ENCODE data around the gene MTHFR. TPM values are rescaled to one million over a fixed set of nuclear protein-coding genes. Genes with fewer than 3 reads are reported as not detected.

Gene MTHFR
- polyA plus RNA-seq, 4 donors = 11.2 to 20.1 (median 15.4) TPM

DNA sequence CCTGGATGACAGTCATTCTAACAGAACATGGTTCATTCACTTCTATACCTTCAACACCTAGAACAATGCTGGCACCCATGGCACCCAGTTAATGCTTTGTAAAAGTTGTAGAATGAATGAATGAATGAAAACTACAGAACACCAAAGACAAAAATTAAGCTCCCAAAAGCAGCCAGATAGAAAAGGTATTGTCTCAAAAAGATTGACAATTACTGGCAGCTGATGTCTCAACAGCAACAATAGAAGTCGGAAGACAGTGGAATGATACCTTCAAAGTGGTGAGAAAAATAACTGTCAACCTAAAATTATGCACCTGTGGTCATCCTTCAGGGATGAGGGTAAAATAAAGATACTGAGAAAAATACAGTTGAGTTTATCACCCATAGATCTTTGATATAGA is 48.7 kb downstream of the MTHFR start:
- Histone ChIP-seq H3K9me3 (ENCODE audit: control insufficient read depth in 2 of 2, insufficient read depth in 1 of 2, low read depth in 1 of 2, low read length in 1 of 2) (no peaks in the 10 kb centered on the region), H3K27me3 (ENCODE audit: control insufficient read depth in 3 of 3, insufficient read depth in 3 of 3, low read length in 3 of 3) (peaks cover 0 to 13% (median 2%) of the 10 kb centered on the region in 3 donors), H3K4me3 (ENCODE audit: low read depth in 1 of 3, low read length in 3 of 3) (no peak overlapping the region), H3K27ac (ENCODE audit: low read depth in 1 of 3, low read length in 2 of 3) (no peak overlapping the region), H3K36me3 (ENCODE audit: control insufficient read depth in 3 of 3, insufficient read depth in 2 of 3, low read depth in 1 of 3, low read length in 3 of 3) (no peaks in the 10 kb centered on the region), H3K4me1 (ENCODE audit: control insufficient read depth in 3 of 3, insufficient read depth in 2 of 3, low read depth in 1 of 3, low read length in 2 of 3) (no peaks in the 10 kb centered on the region)
- FAIRE-seq (no peak), DNase-seq (no peak)
- 86 to 100% (median 98%) methylated on average over 1 of the region's 1 CpG for WGBS, 3 donors

DNA sequence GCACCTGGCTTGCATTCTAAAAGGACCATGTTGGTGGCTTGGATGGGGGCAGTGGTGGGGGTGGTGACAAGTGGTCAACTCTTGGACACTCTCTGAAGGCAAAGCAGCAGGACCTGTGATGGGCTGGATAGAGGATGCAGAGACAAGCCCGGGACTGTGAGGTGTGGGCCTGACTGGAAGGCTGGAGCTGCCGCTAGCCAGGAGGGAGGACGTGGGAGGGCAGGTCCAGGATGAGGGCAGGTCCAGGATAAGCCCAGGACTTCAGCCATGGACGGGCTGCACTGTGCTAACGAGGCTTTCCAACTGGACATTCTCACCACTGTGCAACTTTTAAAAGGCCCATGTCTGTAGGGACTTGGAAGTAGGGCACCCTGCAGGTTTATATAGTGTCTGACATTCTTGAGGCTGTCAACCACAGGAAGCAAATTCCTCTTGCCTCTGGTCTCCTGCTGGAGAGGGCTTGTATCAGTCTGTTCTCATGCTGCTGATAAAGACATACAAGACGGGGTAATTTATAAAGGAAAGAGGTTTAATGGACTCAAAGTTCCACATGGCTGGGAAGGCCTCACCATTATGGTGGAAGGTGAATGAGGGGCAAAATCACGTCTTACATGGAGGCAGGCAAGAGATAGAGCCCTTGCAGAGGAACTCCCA is 52.1 kb downstream of the MTHFR start:
- Histone ChIP-seq H3K27ac (ENCODE audit: low read depth in 1 of 3, low read length in 2 of 3) (no peak overlapping the region), H3K27me3 (ENCODE audit: control insufficient read depth in 3 of 3, insufficient read depth in 3 of 3, low read length in 3 of 3) (peaks cover 0 to 3% (median 0%) of the 10 kb centered on the region in 3 donors), H3K9me3 (ENCODE audit: control insufficient read depth in 2 of 2, insufficient read depth in 1 of 2, low read depth in 1 of 2, low read length in 1 of 2) (no peaks in the 10 kb centered on the region), H3K4me1 (ENCODE audit: control insufficient read depth in 3 of 3, insufficient read depth in 2 of 3, low read depth in 1 of 3, low read length in 2 of 3) (no peaks in the 10 kb centered on the region), H3K36me3 (ENCODE audit: control insufficient read depth in 3 of 3, insufficient read depth in 2 of 3, low read depth in 1 of 3, low read length in 3 of 3) (peaks cover 0 to 27% (median 0%) of the 10 kb centered on the region in 3 donors), H3K4me3 (ENCODE audit: low read depth in 1 of 3, low read length in 3 of 3) (no peak overlapping the region)
- no peak for DNase-seq
- 50 to 67% (median 56%) methylated on average over 7 of the region's 7 CpGs for WGBS, 3 donors
- FAIRE-seq = no peak

DNA sequence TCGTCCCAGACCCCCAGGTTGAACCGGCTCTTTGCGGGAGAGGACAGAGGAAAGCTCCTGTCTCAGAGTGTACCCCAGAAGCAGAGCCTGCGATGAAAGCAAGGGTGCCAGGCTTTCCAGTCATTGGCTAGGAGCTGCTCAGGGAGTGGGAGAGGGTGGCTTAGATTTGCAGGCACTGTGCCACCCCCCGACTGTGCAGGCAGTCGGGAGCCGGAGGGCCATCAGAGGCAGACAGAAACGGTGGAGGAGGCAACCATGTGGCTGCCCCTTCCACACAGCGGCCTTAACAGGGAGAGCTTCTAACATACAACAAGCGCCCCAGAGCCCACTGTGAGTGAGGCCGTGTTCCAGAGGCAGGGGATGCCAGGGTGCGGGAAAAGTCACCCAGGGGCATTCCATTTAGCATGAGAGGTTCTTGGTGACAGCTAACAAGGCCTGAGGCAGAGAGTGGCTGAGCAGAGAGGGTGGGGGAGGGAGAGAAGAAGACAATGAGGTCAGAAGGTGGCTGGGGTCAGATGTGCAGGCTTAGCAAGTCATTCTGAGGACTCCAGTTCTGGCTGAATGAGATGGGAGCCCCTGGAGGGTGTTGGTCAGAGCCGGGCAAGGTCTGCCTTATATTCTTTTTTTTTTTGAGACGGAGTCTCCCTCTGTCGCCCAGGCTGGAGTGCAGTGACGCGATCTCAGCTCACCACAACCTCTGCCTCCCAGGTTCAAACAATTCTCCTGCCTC is 53.2 kb downstream of the MTHFR start:
- peaks cover 0 to 39% (median 0%) of the 10 kb centered on the region in 3 donors for H3K36me3 ChIP-seq (ENCODE audit: control insufficient read depth in 3 of 3, insufficient read depth in 2 of 3, low read depth in 1 of 3, low read length in 3 of 3)
- 53 to 62% (median 61%) methylated on average over 17 of the region's 17 CpGs for WGBS, 3 donors
- H3K4me1 ChIP-seq (ENCODE audit: control insufficient read depth in 3 of 3, insufficient read depth in 2 of 3, low read depth in 1 of 3, low read length in 2 of 3) = no peaks in the 10 kb centered on the region
- FAIRE-seq (no peak), DNase-seq (no peak)
- H3K9me3 ChIP-seq (ENCODE audit: control insufficient read depth in 2 of 2, insufficient read depth in 1 of 2, low read depth in 1 of 2, low read length in 1 of 2) = no peaks in the 10 kb centered on the region
- peaks cover 0 to 3% (median 0%) of the 10 kb centered on the region in 3 donors for H3K27me3 ChIP-seq (ENCODE audit: control insufficient read depth in 3 of 3, insufficient read depth in 3 of 3, low read length in 3 of 3)
- no peak overlapping the region for H3K4me3 ChIP-seq (ENCODE audit: low read depth in 1 of 3, low read length in 3 of 3)
- no peak overlapping the region for H3K27ac ChIP-seq (ENCODE audit: low read depth in 1 of 3, low read length in 2 of 3)

DNA sequence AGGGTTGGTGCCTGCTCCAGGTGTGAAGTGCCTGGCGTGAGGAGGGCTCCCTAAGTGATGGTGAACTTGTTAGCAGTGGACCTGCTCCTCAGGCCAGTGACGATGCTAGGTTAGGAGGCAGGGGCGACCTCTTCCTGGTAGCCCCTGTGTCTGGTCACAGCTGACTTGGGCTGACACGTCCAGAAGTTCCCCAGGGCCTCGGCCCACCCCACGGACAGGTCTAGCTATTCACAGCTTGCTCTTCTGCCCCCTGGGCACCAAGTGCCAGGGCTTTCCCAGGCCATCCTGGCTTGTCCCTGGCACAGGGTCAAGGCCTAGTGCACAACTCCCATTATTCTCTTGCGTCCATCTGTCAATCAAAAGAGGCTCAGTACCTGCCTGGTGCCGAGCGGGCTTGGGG is 54.7 kb downstream of the MTHFR start:
- H3K36me3 ChIP-seq (ENCODE audit: control insufficient read depth in 3 of 3, insufficient read depth in 2 of 3, low read depth in 1 of 3, low read length in 3 of 3) = peaks cover 0 to 46% (median 2%) of the 10 kb centered on the region in 3 donors
- no peaks in the 10 kb centered on the region for H3K9me3 ChIP-seq (ENCODE audit: control insufficient read depth in 2 of 2, insufficient read depth in 1 of 2, low read depth in 1 of 2, low read length in 1 of 2)
- no peak for DNase-seq
- FAIRE-seq = no peak
- H3K4me3 ChIP-seq (ENCODE audit: low read depth in 1 of 3, low read length in 3 of 3) = no peak overlapping the region
- H3K27ac ChIP-seq (ENCODE audit: low read depth in 1 of 3, low read length in 2 of 3) = no peak overlapping the region
- no peaks in the 10 kb centered on the region for H3K4me1 ChIP-seq (ENCODE audit: control insufficient read depth in 3 of 3, insufficient read depth in 2 of 3, low read depth in 1 of 3, low read length in 2 of 3)
- peaks cover 0 to 3% (median 0%) of the 10 kb centered on the region in 3 donors for H3K27me3 ChIP-seq (ENCODE audit: control insufficient read depth in 3 of 3, insufficient read depth in 3 of 3, low read length in 3 of 3)
- WGBS, 3 donors = 87 to 93% (median 90%) methylated on average over 9 of the region's 9 CpGs

DNA sequence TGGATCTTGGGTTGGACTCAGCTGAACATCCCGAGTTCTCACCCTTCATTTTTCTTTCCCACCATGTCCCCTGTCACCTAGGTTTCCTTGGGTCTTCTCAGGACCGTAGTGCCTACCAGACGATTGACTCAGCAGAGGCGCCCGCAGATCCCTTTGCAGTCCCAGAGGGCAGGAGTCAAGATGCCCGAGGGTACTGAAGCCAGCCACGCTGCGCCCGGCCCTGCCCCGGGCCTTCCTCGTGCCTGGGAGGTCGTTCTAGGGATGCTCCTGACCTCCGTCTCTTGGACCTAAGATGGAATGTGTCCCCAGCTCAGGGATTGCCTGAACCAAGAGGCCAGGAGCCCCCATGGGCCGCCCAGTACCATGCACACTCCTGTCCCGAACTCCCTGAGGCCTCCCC is 55.8 kb downstream of the MTHFR start:
- no peak overlapping the region for H3K4me3 ChIP-seq (ENCODE audit: low read depth in 1 of 3, low read length in 3 of 3)
- H3K9me3 ChIP-seq (ENCODE audit: control insufficient read depth in 2 of 2, insufficient read depth in 1 of 2, low read depth in 1 of 2, low read length in 1 of 2) = no peaks in the 10 kb centered on the region
- peaks cover 0 to 48% (median 5%) of the 10 kb centered on the region in 3 donors for H3K36me3 ChIP-seq (ENCODE audit: control insufficient read depth in 3 of 3, insufficient read depth in 2 of 3, low read depth in 1 of 3, low read length in 3 of 3)
- no peaks in the 10 kb centered on the region for H3K4me1 ChIP-seq (ENCODE audit: control insufficient read depth in 3 of 3, insufficient read depth in 2 of 3, low read depth in 1 of 3, low read length in 2 of 3)
- WGBS, 3 donors = 90 to 95% (median 95%) methylated on average over 15 of the region's 15 CpGs
- no peak for DNase-seq
- H3K27ac ChIP-seq (ENCODE audit: low read depth in 1 of 3, low read length in 2 of 3) = no peak overlapping the region
- FAIRE-seq = no peak
- H3K27me3 ChIP-seq (ENCODE audit: control insufficient read depth in 3 of 3, insufficient read depth in 3 of 3, low read length in 3 of 3) = peaks cover 0 to 3% (median 0%) of the 10 kb centered on the region in 3 donors

DNA sequence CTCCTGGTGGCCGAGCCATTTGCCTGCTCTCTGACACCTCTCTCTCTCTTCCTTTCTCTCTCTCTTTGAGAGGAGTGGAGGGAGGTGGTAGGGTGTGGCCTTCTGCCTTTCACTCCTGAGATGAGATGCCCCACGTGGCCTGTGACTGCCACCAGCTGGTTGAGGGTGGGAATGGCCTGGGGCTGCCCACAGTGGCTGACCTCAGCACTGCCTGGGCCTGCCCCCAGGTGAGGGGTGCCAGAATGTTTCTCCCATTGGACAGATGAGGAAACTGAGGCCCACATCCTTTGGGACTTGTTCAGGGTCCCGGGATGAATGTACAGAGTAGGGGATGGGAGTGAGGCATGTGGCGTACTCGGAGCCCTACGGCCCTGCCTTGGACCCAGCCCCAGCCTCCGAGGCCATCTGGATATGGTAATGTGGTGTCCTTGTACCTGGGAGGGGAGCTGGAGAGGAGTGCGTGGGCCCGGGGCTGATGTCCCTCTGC is 56.5 kb downstream of the MTHFR start:
- H3K36me3 ChIP-seq (ENCODE audit: control insufficient read depth in 3 of 3, insufficient read depth in 2 of 3, low read depth in 1 of 3, low read length in 3 of 3) = peaks cover 0 to 48% (median 5%) of the 10 kb centered on the region in 3 donors
- H3K4me1 ChIP-seq (ENCODE audit: control insufficient read depth in 3 of 3, insufficient read depth in 2 of 3, low read depth in 1 of 3, low read length in 2 of 3) = no peaks in the 10 kb centered on the region
- peaks cover 0 to 3% (median 0%) of the 10 kb centered on the region in 3 donors for H3K27me3 ChIP-seq (ENCODE audit: control insufficient read depth in 3 of 3, insufficient read depth in 3 of 3, low read length in 3 of 3)
- DNase-seq (peak; percentile 29 to 41), FAIRE-seq (no peak)
- H3K27ac ChIP-seq (ENCODE audit: low read depth in 1 of 3, low read length in 2 of 3) = no peak overlapping the region
- no peaks in the 10 kb centered on the region for H3K9me3 ChIP-seq (ENCODE audit: control insufficient read depth in 2 of 2, insufficient read depth in 1 of 2, low read depth in 1 of 2, low read length in 1 of 2)
- H3K4me3 ChIP-seq (ENCODE audit: low read depth in 1 of 3, low read length in 3 of 3) = no peak overlapping the region
- WGBS, 3 donors = 70 to 80% (median 75%) methylated on average over 9 of the region's 9 CpGs

DNA sequence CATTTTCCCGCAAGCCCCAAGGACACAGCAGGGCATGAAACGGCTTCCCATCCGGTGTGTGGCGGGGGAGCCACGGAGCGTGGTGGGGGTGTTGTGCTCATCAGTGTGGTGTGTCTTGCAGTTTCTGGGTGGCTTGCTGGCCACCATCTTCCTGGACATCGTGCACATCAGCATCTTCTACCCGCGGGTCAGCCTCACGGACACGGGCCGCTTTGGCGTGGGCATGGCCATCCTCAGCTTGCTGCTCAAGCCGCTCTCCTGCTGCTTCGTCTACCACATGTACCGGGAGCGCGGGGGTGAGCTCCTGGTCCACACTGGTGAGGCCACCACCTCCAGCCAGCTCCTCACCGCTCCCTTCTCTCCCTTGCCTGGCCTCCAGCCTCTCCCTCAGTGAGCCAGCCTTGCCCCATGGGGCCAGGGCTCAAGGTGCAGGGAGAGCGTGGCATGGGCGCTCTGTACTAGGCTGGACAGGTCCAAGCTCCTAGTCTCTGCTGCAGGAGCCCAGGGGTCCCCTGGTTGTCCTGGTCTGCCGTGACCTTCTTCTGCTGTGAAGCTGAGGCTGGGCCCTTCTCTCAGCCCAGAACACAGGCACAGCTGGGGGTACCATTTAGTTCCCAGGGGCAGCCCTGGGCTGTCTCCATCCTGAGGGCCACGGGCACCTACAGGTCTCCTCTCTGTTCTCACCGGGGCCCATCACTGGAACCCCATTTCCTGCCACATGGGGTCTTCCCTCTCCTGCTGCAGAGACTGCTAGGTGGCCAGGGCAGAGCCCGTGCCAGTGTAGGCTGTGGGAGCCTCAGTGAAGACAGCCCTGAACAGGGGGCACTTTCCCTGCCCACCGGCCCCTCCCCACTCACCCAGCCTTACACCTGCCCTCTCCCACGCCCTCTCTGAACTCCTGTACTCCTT is 57.2 kb downstream of the MTHFR start:
- DNase-seq (no peak), FAIRE-seq (no peak)
- peaks cover 0 to 48% (median 5%) of the 10 kb centered on the region in 3 donors for H3K36me3 ChIP-seq (ENCODE audit: control insufficient read depth in 3 of 3, insufficient read depth in 2 of 3, low read depth in 1 of 3, low read length in 3 of 3)
- no peak overlapping the region for H3K4me3 ChIP-seq (ENCODE audit: low read depth in 1 of 3, low read length in 3 of 3)
- H3K27me3 ChIP-seq (ENCODE audit: control insufficient read depth in 3 of 3, insufficient read depth in 3 of 3, low read length in 3 of 3) = peaks cover 0 to 3% (median 0%) of the 10 kb centered on the region in 3 donors
- H3K27ac ChIP-seq (ENCODE audit: low read depth in 1 of 3, low read length in 2 of 3) = no peak overlapping the region
- 90 to 93% (median 92%) methylated on average over 22 to 27 of the region's 27 CpGs for WGBS, 3 donors
- no peaks in the 10 kb centered on the region for H3K9me3 ChIP-seq (ENCODE audit: control insufficient read depth in 2 of 2, insufficient read depth in 1 of 2, low read depth in 1 of 2, low read length in 1 of 2)
- H3K4me1 ChIP-seq (ENCODE audit: control insufficient read depth in 3 of 3, insufficient read depth in 2 of 3, low read depth in 1 of 3, low read length in 2 of 3) = no peaks in the 10 kb centered on the region

Data from small intestine (tissue), 7 donors.